8988T (cell line): ENCODE measurements around the gene FAM153A.
"Not testable (repeated sequence)": the region's sequence is repeated elsewhere in the genome, so short reads cannot be mapped to it uniquely, and the experiment has no call there.

Source experiments
- DNase-seq: peaks from one replicate; pipeline ENCODE4 v3.0.0; 2011

The FAM153A gene

DNA sequence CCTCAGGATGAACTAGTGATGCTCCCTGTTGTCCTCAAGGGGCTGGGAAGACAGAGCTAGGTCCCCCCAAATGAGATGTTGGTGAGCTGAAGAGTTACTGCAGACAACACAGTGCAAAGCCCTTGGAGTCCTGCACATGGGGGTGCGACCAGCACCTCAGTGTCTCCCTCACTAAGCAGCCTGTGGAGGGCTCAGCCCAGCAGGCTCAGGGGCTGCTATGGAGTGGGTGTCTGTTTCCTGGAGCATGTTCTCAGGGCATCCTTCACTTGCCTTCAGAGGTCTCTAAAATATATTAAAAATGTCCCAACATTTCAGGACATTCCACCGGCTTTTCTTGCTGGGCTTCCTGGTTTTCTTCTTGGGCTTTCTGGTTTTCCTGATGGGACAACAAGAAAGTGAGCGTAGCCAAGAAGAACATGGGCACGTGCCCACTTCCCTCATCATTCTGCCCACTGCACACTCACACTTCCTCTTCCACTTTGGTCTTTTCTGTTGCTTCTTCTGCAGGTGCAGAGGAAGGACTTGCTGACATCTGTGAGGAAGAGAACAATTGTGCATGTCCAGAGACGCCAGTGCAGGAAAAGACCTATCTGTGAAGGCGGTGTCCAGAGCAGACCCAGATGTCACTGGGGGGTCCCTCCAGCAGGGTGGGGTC lies 58.7 kb downstream of the FAM153A start:
- DNase-seq = not testable (repeated sequence)

DNA sequence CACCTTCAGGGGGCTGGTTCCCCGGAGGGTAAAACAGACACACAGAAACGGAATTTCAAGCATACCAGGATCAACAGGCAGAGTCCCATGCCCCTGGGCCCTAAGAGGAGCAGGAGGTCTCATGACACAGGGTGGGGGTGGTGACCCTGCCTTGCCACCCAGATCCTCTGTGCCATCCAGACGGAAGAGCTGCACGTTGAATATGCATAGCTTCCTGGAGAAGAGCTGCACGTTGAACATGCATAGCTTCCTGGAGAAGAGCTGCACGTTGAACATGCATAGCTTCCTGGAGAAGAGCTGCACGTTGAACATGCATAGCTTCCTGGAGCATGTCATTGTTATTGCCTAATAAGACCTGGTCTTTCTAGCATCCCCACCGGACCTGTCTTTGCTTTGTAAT lies 59.9 kb downstream of the FAM153A start:
- not testable (repeated sequence) for DNase-seq

DNA sequence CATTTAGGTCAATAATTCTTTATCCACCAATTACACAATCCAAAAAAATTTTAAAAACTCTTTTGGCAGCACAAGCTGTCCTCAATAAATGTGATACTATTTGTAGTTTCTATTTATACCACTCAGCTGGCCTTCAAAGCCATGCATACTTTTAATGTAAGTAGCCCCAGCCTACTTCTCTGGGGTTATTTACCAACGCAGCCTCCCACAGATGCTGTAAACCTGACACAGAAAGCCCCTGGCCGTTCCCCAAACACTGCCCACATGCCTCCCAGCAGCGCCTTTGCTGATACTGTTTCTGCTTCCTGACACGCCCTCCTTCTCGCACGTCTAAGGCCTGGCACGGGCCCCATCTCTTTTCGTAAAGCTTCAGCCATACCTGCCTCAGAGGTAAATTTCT lies 62.7 kb downstream of the FAM153A start:
- not testable (repeated sequence) for DNase-seq

DNA sequence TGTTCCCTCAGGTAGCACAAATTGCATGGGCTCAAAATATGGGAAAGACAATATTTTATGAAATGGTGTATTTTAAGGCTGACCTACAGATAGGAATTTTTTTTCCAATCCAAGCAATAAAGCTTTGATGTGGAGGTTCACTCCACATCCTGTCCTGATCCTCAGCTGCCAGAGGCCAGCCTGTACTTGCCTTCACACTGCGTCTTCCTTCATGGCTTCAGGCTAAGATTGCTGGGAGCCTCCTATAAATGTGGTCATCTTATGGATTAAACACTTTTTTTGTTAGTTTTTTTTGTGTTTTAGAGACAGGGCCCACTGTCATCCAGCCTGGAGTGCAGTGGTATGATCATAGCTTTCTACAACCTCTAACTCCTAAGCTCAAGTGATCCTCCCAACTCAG lies 67.3 kb downstream of the FAM153A start:
- not testable (repeated sequence) for DNase-seq

DNA sequence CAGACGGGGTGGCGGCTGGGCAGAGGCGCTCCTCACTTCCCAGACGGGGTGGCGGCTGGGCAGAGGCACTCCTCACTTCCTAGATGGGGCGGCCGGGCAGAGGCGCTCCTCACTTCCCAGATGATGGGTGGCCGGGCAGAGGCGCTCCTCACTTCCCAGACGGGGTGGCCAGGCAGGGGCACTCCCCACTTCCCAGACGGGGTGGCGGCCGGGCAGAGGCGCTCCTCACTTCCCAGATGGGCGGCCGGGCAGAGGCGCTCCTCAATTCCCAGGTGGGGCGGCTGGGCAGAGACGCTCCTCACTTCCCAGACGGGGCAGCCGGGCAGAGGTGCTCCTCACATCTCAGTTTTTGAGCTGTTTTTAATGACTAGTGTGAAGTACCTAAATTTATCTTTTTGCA lies 86.6 kb downstream of the FAM153A start:
- DNase-seq = not testable (repeated sequence)

DNA sequence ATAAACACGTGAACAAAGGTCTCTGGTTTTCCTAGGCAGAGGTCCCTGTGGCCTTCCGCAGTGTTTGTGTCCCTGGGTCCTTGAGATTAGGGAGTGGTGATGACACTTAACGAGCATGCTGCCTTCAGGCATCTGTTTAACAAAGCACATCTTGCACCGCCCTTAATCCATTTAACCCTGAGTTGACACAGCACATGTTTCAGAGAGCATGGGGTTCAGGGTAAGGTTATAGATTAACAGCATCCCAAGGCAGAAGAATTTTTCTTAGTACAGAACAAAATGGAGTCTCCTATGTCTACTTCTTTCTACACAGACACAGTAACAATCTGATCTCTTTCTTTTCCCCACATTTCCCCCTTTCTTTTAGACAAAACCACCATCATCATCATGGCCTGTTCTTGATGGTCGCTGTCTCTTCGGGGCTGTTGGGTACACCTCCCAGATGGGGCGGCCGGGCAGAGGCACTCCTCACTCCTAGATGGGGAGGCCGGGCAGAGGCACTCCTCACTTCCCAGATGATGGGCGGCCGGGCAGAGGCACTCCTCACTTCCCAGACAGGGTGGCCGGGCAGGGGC lies 87.3 kb downstream of the FAM153A start:
- not testable (repeated sequence) for DNase-seq

DNA sequence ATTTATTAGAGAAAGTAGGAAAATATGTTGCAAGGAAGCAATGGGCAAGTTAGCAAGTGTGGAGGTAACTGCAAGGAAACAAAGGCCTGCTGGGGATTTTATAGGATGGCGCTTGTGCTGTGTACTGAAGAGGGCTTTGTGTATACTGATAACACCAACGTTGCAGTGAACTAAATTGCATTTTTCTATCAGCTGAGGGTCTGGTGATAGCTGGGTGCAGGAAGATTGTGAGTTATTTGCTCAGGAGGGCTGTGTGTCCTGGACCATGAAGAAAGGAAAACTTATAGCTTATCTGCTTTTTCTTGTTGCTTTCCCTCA lies 88.2 kb downstream of the FAM153A start:
- DNase-seq = not testable (repeated sequence)

DNA sequence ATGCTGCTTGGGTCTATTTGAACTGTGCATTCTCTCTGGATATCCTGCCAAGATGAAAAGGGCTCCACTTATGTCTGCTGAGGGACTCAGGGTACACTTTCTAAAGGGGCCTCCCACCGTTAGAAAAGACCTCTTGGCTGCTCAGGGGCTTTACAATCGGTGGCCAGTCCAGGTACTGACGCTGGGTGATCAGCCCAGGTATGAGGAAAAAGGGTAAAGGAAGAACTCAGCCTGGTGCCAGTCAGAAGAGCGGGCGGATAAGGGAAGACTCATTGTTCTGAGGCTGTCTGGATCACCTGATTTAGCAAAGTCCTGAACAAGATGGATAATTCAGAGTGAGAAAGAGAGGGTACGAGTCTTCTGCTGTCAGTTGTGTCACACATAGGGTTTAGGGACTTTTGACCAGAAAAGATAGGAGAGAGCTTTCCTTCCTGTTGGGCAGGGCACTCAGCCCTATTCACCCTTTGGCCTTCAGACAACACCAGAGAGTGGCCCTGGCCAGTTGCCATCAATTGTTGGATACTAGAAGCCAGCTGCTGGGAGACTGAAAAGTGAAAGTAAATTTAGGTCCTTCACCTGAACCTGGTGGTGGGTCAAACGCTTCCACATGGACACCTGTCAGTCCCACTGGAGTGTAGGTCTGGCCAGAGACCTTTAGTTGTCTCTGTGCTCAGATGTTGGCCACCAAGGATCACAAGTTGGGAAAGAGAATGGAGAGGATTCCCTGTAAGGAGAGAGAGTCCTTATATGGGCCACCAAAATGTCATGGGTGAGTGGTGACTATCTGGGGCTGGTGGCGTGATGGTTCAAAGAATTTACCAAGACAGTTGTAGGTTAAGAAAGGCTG lies 88.8 kb downstream of the FAM153A start:
- not testable (repeated sequence) for DNase-seq

DNA sequence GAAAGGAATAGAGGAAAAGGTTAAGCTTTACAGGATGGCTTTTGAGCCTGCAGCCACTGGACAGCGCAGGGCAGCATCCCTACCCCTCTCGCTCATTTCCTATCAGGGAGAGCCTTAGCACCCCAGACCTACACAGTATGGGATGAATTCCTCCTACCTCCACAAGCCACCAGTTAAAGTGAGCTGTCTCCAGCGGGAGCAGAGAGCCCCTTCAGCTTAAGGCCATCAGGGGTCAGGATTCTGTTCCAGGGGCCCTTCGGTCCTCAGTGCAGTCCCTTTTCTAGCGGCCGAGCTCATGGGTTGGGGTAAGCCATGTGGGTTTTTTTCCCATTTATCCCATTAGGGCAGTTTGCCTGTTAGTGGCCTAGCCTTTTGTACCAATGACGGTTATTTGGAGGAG lies 89.7 kb downstream of the FAM153A start:
- DNase-seq = not testable (repeated sequence)

DNA sequence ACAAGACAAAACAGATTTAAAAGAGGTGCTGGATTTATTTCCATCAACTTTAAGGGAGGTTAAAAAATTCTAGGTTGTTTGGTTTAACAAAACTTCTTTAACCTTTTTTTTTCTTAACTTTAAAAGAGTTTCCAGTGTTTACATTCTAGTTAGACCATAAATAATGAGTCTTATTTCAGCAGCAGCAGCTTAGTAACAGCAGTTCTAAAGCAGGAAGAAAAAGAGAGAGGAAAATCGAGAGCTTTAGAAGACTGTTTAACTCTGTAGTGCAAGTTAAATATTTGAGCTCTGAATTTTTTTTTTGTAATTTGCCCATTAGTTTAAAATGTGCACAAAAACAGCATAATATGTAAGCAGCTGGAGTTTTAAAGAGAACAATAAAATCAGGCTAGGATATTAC lies 90.2 kb downstream of the FAM153A start:
- not testable (repeated sequence) for DNase-seq

DNA sequence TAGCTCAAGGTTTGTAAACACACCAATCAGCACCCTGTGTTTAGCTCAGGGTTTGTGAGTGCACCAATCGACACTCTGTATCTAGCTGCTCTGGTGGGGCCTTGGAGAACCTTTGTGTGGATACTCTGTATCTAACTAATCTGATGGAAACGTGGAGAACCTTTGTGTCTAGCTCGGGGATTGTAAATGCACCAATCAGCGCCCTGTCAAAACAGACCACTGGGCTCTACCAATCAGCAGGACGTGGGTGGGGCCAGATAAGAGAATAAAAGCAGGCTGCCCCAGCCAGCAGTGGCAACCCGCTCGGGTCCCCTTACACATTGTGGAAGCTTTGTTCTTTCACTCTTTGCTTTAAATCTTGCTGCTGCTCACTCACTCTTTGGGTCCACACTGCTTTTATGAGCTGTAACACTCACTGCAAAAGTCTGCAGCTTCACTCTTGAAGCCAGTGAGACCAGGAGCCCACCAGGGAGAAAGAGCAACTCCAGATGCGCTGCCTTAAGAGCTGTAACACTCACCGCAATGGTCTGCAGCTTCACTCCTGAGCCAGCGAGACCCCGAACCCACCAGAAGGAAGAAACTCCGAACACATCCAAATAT lies 93.6 kb downstream of the FAM153A start:
- not testable (repeated sequence) for DNase-seq

DNA sequence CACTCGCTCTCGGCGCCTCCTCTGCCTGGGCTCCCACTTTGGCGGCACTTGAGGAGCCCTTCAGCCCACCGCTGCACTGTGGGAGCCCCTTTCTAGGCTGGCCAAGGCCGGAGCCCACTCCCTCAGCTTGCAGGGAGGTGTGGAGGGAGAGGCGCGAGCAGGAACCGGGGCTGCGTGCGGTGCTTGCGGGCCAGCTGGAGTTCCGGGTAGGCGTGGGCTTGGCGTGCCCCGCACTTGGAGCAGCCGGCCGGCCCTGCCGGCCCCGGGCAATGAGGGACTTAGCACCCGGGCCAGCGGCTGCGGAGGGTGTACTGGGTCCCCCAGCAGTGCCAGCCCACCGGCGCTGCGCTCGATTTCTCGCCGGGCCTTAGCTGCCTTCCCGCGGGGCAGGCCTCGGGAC lies 94.6 kb downstream of the FAM153A start:
- not testable (repeated sequence) for DNase-seq

DNA sequence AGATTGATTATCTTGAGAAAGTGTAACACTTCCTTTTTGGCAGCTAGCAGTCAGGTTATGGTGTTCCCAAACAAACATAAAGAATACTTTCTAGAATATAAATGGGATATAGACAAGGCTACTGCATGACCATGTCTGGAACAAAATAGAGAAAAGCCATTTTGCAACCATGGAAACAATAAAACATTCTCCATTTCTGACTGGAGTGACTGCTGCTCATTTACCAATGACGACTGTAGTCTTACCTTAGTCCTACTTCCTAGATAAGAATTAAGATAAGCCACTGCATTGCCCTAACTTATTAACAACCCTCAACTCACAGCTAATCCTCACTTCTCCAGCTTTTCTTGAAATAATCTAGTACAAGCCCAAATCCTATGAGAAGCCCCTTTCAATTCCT lies 100.8 kb downstream of the FAM153A start:
- DNase-seq = not testable (repeated sequence)
